GM19099 (cell line): ENCODE data around the gene COBL.

ENCODE experiments used
- POLR2A ChIP-seq: IDR thresholded peaks from 3 replicates; pipeline ENCODE4 v1.6.1; 2011; ENCODE audit warnings: low read depth; ENCODE audit not compliant: insufficient read length; ENCODE audit errors: extremely low read depth

Gene COBL

DNA sequence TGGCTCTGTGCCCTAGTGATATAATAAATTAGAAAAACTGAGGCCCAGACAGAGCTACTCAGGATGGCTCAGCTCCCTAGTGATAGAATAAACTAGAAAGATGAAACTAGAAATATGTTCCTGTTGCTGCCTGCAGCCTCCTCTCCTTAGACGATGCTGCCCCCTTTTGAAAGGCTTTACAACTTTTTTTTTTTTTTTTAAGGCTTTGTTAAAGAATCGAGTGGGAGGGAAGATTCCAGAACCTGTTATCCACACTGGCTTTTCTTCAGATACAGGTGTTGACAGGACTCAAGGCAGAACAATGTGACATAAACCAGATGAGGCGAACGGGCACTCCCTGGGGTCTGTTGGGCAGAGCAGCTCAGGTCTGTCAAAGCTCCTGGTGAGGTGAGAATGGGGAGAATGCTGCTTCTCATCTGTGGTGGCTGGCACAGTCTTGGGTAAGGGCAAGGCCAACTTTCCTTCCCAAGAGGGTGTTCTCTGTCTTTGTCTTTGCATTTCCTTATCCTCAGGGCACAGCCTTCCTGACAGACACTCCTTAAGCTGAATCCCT is 175.1 kb downstream of the COBL start:
- TF ChIP-seq POLR2A: no peak

DNA sequence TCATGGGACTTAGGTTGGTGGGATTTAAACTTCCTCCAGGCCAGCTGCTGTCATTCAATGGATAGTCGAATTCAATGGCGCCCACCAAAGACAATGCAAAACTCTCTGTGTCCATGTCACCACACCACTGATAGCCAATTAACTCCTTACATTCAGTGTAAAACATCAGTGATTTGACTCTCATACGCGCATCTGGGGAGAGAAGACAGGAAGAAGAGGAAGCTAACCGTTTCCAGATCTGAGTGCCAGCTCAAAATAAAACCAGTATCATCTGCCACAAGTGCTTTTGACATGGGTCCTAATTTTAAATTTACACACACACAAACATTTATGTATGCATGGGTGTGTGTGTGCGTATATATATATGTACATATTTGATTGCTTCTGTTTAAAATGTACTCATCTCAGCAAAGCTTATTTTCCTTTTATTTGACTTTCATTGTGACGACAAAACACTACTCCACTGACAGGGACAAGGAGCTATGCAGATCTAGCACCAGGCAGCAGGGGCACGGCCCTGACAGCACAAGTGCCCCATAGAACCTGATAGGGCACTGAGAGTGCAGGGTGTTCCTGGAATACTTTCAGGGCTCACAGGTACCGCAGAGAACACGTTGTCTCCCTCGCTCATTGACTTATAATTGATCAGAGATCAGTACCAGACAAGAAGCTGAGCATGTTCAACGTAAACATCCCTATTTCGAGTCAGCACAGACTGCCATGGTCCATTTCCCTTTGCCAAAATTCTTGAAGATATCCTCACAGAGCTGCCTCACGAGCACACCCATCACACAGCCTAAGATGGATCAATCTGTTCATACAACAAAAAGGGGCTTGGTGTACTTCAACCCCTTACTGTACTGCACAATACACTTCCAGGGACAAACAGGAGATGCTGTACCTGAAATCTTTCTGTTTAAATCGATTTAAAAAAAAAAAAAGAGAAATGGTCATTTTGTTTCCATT is 176.1 kb downstream of the COBL start:
- no peak for TF ChIP-seq POLR2A

DNA sequence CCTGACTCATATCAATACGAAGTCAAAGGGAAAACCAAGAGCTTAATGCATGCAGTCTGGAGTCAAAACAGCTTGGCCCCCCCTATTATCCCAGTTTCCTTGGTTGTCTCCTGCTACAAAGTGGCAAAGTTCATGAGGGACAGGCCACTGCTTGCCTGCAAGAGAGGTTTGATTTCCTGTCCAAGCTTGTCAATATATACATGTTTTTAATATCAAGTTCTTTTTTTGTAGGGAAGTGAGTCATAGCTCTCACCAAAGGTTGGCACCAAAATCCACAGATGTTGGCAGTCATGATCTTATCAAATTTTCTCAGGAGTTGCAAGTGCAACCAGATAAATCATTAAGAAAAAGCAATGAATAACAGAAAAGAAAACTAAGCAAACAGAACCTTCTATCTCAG is 176.8 kb downstream of the COBL start:
- TF ChIP-seq POLR2A: no peak

DNA sequence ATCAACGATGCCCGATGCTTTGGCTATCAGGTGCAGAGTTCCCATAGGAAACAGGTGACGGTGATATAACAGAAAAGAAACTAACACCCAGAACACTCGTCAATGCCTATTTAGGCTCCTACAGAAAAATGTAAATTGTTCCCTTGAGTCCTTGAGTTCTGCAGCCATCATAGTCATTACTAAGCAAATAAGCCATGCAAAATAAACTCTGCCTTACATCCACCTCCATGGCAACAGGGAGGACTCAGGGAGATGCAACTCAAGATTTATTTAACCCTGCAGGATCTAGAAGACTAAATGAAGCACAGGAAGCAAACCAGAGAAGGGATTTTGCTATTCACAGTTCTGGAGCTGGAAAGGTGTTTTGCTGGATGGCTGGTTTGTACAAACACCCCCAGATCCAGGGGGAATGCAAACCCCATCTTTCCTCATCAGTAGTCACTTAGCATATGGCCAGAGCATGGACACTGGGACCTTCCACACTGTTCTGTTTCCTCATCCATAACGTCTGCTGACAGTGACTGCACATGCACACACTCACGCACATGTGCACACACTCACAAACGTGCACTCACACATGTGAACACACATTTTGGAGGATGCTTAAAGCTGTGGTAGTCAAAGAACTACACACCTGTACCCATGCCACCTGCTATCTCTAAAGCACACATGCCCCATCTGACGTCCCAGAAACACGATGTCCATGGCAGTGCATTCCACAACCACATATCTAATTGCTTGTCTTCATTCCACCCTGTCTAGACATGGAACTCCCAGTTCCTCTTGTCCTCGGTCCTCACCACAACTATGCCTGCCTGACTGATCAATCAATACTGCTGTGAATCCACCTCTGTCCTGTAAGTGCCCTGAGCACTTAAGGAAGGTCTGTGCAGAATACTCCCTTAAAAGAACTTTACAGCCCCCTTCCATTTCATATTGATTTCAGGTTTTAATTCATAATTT is 178.2 kb downstream of the COBL start:
- no peak for TF ChIP-seq POLR2A

DNA sequence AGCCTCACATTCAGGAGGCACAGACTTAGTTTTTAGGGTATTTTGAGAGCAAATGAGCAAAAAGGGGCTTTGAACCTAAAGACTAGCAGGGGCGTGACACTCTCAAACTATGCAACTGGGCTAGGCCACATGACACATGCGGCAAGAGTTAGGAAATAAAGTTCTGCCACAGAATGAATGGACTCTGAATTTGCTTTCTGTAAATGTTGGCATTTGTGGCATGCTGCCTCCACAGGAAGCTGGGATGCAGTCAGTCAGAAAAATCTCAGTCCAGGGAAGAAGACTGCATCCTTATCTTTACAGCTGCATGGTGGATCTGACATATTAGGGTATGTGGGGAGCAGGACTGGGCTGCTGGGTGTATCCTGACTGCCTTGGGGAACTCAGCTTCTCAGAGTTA is 181.0 kb downstream of the COBL start:
- no peak for TF ChIP-seq POLR2A

DNA sequence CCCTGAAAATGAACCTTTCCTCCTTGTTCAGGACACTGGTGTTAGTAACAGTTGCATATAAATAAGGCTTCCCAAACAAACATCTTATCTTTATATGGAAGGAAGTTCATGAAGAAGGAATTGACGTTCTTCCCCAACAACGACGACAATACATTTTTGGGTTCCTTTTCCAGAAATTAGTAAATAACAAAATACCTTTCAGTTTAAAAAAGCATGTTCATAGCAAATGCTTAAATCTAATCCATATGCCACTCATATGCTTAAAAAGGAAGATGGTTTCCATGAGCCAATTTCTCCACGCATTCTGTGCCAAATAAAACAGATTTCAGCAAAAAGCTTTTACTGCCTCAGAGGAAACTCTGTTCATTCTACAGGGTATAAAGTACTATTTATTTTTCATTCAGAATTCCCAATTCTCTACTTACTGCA is 182.6 kb downstream of the COBL start:
- no peak for TF ChIP-seq POLR2A

DNA sequence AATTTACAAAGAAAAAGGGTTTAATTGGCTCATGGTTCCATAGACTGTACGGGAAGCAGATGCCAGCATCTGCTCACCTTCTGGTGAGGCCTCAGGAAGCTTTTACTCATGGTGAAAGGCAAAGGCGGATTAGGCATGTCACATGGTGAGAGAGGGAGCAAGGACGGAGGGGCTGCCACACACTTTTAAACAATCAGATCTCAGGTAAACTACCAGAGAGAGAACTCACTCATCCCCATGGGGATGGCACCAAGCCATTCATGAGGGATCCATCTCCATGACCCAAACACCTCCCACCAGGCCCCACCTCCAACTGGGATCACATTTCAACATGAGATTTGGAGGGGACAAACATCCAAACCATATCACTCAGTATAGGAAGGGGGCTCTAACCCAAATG is 183.9 kb downstream of the COBL start:
- TF ChIP-seq POLR2A: no peak

DNA sequence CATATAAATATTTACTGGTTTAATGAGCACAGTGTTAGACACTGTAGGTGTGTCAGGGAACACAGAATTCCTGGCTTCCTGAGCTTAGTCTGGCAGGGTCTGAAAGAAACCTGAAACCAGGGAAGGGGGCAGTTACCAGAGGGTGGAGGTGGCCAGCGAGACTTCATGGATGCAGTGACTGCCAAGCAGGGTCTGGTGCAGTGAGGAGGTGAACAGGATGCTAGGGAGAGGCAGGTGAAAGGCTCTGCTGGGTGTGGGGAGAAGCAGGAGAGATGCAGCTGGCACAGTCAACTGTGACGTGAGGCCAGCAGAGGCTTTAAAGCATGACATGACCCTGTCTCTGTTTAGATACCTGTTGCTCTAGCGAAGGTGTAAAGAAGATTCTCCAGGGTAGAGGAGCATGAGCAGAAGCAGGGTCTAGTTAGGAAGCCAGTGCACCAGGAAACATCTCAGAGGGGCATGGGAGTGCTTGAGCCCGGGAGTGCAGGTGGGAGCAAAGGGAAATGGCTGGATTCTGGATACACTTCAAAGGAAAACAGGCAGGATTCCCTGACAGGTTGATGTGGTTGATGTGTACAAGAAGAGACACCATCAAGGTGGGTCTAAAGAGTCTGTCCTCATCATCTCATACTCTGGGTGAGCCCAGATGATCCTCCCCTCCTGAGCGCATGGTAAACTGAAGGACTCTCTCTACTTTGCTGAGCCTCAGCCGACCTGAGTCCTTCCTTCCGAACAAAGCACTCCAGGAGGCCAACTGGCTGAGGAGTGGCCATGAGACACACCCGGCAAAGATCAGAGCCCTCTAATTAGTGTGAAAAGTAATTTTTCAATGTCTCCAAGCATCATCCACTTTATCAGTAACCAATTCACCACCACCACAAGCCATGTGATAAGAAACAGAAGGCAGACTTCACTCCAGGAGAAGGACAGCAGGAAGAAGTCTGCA is 186.8 kb downstream of the COBL start:
- TF ChIP-seq POLR2A: no peak

DNA sequence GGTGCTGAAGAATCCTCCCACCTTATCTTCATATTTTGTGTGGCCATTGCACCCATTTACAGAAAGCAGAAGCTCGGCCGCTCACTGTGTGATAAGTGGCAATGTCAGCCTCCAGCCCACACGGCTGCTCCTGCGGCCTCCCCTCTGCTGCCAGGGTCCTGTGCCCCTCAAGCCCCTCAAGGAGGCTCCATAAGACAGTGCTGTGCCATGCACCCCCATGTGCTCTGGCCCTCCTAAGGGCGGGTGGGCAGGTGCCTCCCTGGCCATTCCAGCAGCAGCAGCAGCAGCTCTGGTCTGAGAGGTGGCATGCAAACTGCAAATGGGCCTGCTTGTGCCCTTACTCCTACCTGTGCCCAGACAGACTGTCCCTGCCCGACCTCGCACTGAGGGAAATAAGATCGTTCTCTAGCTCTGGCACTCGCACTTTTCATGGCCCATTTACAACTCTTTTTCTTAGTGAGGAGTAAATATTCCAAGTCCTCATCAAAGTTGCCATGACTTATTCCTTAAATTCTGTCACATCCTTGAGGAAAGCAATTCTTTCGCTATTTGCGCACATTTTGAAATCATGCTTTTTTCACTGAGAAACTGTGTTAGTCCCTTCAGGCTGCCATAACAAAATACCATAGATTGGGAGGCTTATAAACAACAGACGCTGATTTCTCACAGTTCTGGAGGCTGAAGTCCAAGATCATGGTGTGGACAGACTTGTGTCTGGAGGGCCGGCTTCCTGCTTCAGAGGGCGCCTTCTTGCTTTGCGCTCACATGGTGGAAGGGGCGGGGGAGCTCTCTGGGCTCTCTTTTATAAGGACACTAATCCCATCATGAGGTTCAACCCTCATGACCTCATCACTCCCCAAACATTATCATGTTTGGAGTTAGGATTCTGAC is 187.8 kb downstream of the COBL start:
- TF ChIP-seq POLR2A: no peak

DNA sequence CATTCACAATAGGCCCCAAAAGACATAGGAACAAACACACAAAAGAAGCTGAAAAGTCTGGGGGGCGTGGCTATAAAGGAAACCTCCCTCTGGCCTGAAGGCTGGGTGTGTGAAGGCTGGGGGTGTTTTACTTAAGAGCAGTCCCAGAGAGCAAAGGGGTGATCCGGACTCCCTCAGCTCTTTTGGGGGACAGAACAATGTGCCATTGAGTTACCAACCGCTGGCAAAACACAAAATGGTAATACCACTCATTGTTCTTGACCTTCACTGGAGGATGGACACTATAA is 189.0 kb downstream of the COBL start:
- TF ChIP-seq POLR2A: no peak

DNA sequence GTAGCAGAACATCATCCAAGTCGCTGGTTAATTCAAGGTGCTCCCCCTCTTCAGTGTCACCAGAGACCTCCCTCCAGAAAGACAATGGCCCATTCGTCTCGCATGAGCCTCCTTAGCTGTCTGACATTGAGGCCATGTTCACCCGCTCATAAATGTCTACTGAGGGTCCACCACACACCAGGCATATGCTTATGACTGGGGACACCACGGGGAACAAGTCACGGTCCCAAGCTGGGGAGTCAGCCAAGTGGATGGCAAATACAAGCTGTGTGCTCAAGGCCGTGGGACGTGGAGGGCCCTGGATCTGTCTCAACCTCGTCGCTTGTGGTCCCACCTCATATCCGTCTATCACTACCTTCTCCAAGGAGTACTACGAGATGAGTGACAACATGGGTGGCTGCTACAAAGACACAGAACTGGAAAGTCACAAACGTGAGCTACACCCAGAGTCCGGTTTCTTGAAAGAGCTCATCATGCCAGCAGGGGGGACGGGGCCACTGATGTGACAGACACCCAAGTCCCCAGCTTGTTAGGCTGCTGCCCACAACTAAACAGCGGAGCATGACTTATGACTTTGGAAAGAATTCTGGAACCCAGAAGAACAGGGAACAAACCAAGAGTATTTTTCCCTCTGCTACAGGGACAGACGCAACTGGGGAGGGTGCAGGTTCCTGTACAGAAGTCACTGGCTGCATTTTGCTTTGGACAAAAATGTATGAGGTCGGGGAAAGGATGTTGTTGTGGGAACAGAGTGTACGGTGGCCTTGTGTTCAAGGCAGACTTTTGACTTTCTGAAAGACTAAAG is 189.6 kb downstream of the COBL start:
- TF ChIP-seq POLR2A: no peak

DNA sequence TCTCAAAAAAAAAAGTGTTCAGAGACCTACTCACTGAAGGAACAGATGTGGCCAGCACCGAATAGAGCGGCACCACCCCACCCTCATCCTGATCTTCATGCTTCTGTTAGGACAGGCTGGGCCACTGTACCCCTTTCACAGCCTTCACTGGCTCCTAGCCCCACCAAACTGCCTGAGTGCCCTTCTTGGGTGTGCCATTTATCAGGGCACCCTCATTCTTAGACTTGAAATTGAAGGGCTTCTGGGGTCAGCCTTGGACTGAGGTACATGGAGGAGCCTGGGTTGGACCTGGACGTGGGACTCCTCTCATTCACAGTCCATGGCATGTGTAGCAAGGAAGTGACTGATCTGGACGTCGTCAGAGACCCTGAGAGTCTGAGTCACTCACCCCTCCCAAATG is 190.3 kb downstream of the COBL start:
- no peak for TF ChIP-seq POLR2A

DNA sequence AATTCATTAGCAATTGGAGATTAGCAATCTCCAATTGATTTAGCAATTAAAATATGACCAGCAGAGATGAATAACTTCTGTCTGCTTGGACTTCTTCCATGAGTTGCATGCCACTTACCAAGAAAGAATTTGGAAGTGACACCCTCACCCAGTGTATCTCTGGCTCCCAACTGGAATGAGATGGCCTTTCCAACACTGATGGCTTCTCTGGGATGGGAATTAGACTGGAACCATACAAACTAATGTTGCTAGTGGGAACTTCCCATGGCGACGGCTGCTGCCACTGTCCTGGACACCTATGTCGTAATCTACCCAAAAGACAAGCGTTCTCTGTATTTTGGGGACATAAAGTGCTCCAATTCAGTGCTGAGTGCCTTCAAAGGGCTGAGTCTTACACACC is 192.3 kb downstream of the COBL start:
- no peak for TF ChIP-seq POLR2A
